Keratinocyte (primary cell): Measurements from ENCODE around the gene TMEM74B. TPM values are rescaled to one million over a fixed set of nuclear protein-coding genes. Genes with fewer than 3 reads are reported as not detected.

Experiments used
- DNase-seq: peaks from one replicate; pipeline ENCODE4 v3.0.0-alpha.2; 2011; ENCODE audit warnings: low read depth, missing footprints, low spot score
- FAIRE-seq: peaks from 2 replicates; lab custom pipeline; 2011; peaks lifted over from hg19 to GRCh38; lab: Jason Lieb, UNC
- H2AFZ ChIP-seq: 2 replicates; pipeline ENCODE4 v1.6.0; 2012; ENCODE audit warnings: low read length, control low read depth, inconsistent platforms; ENCODE audit not compliant: control insufficient read depth
- H3K27ac ChIP-seq: 2 replicates; pipeline ENCODE4 v1.5.1; 2011; ENCODE audit warnings: low read length; ENCODE audit not compliant: control insufficient read depth, insufficient read depth
- H3K27me3 ChIP-seq: 3 replicates; pipeline ENCODE4 v1.6.0; 2011; ENCODE audit warnings: low read length; ENCODE audit not compliant: control insufficient read depth, insufficient read depth; ENCODE audit errors: extremely low read depth
- H3K36me3 ChIP-seq, 2 experiments: 2 replicates in 1 of 2; 3 replicates in 1 of 2; pipeline ENCODE4 v1.5.1; 2011; ENCODE audit warnings: low read length in 2 of 2, mild to moderate bottlenecking in 1 of 2; ENCODE audit not compliant: control insufficient read depth in 2 of 2, insufficient read depth in 2 of 2; ENCODE audit errors: extremely low read depth in 1 of 2
- H3K4me1 ChIP-seq: 3 replicates; pipeline ENCODE4 v1.5.1; 2011; ENCODE audit warnings: low read length; ENCODE audit not compliant: control insufficient read depth, insufficient read depth; ENCODE audit errors: extremely low read depth
- H3K4me2 ChIP-seq: 3 replicates; pipeline ENCODE4 v1.6.0; 2011; ENCODE audit warnings: low read depth, low read length; ENCODE audit not compliant: control insufficient read depth, insufficient read depth; ENCODE audit errors: extremely low read depth
- H3K4me3 ChIP-seq, 3 experiments: fragments of 200-600 bp in 1 of 3; sonication (generic) in 1 of 3; 2 replicates in 2 of 3; 3 replicates in 1 of 3; pipeline ENCODE4 v1.5.1; 2011 to 2016; ENCODE audit warnings: low read length in 3 of 3, mild to moderate bottlenecking in 3 of 3, control low read depth in 2 of 3, inconsistent platforms in 1 of 3, low read depth in 1 of 3, mixed read lengths in 1 of 3, mixed run types in 1 of 3, moderate library complexity in 1 of 3; ENCODE audit not compliant: control insufficient read depth in 2 of 3, insufficient read depth in 2 of 3; ENCODE audit errors: extremely low read depth in 1 of 3
- H3K79me2 ChIP-seq: 2 replicates; pipeline ENCODE4 v1.6.0; 2012; ENCODE audit warnings: low read length; ENCODE audit not compliant: control insufficient read depth, insufficient read depth
- H3K9ac ChIP-seq: 3 replicates; pipeline ENCODE4 v1.6.0; 2011; ENCODE audit warnings: low read length; ENCODE audit not compliant: control insufficient read depth, insufficient read depth; ENCODE audit errors: extremely low read depth
- H3K9me1 ChIP-seq: 3 replicates; pipeline ENCODE4 v1.6.0; 2011; ENCODE audit warnings: low read length; ENCODE audit not compliant: control insufficient read depth, insufficient read depth; ENCODE audit errors: extremely low read depth
- H3K9me3 ChIP-seq: 2 replicates; pipeline ENCODE4 v1.5.1; 2012; ENCODE audit warnings: low read depth, low read length; ENCODE audit not compliant: control insufficient read depth
- H4K20me1 ChIP-seq: 3 replicates; pipeline ENCODE4 v1.6.0; 2011; ENCODE audit warnings: low read length; ENCODE audit not compliant: control insufficient read depth, insufficient read depth; ENCODE audit errors: extremely low read depth
- EZH2 ChIP-seq: IDR thresholded peaks from one replicate; pipeline ENCODE4 v1.6.1; 2012; ENCODE audit warnings: inconsistent platforms, mild to moderate bottlenecking, low read length, moderate library complexity
- dilution Hi-C: fragments of 300-500 bp; cut with MboI; formaldehyde crosslinking; loops from one replicate; pipeline ENCODE4 v1.7.0; 2020; ENCODE audit warnings: low sequenced_read_pairs; ENCODE audit not compliant: extremely low pct_ligation_motif_present
- polyA plus RNA-seq, 5 experiments: library from polyadenylated mRNA; depleted of rRNA in 3 of 5; stranded (reverse) in 3 of 5; stranded (forward) in 1 of 5; unstranded in 1 of 5; fragments of >200 nt; gene quantifications; 1 replicate in 1 of 5; 2 replicates in 3 of 5; 3 replicates in 1 of 5; pipeline versions ENCODE4 v1.2.1 to v1.2.3, GENCODE V29; 2011 to 2012; ENCODE audit warnings: missing spikeins in 2 of 5, low read depth in 1 of 5, low replicate concordance in 1 of 5
- TF ChIP-seq, protein P1 (sequence below), 3 experiments: IDR thresholded peaks in 1 of 3; conservative IDR thresholded peaks in 1 of 3; optimal IDR thresholded peaks in 1 of 3; 2 replicates in 2 of 3; 3 replicates in 1 of 3; pipeline versions ENCODE3 to v1.5.1; 2011; ENCODE audit warnings: low read length in 3 of 3, mild to moderate bottlenecking in 3 of 3, moderate library complexity in 2 of 3, control low read depth in 1 of 3, inconsistent platforms in 1 of 3; ENCODE audit not compliant: insufficient read depth in 2 of 3; ENCODE audit errors: extremely low read depth in 1 of 3

TMEM74B gene
- polyA plus RNA-seq, 1 donor (not counting 4 experiments of a cell fraction or from before 2014, with no cell fraction given): 0.58 TPM

GRCh38 chr20:1166948-1167720 lies 17.6 kb downstream of the TMEM74B start:
- Histone ChIP-seq H2AFZ (no peak overlapping the region), H4K20me1 (peaks cover 3% of the 10 kb centered on the region), H3K27ac (no peak overlapping the region), H3K4me1 (no peaks in the 10 kb centered on the region), H3K27me3 (no peaks in the 10 kb centered on the region), H3K9me1 (peaks cover 3% of the 10 kb centered on the region), H3K9me3 (no peaks in the 10 kb centered on the region), H3K9ac (no peak overlapping the region), H3K36me3 (peaks cover 34 to 41% of the 10 kb centered on the region in 2 experiments), H3K4me3 (no peak overlapping the region), H3K79me2 (no peaks in the 10 kb centered on the region), H3K4me2 (no peak overlapping the region)
- DNase-seq (no peak), FAIRE-seq (no peak)
- TF ChIP-seq, protein P1, sequence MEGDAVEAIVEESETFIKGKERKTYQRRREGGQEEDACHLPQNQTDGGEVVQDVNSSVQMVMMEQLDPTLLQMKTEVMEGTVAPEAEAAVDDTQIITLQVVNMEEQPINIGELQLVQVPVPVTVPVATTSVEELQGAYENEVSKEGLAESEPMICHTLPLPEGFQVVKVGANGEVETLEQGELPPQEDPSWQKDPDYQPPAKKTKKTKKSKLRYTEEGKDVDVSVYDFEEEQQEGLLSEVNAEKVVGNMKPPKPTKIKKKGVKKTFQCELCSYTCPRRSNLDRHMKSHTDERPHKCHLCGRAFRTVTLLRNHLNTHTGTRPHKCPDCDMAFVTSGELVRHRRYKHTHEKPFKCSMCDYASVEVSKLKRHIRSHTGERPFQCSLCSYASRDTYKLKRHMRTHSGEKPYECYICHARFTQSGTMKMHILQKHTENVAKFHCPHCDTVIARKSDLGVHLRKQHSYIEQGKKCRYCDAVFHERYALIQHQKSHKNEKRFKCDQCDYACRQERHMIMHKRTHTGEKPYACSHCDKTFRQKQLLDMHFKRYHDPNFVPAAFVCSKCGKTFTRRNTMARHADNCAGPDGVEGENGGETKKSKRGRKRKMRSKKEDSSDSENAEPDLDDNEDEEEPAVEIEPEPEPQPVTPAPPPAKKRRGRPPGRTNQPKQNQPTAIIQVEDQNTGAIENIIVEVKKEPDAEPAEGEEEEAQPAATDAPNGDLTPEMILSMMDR (optimal IDR thresholded peaks at IDR 0.05 in 1 of 3, IDR thresholded peaks at IDR 0.05 in 1 of 3, conservative IDR thresholded peaks at IDR 0.05 in 1 of 3; ENCODE audit: extremely low read depth in 1 of 3, insufficient read depth in 2 of 3, low read length in 3 of 3): no peak
- TF ChIP-seq EZH2: no peak
- dilution Hi-C loops: no loop called here

- no peak overlapping the region for H3K4me2 ChIP-seq
- no peak overlapping the region for H3K27ac ChIP-seq
- DNase-seq (no peak), FAIRE-seq (no peak)
- no peak overlapping the region for H2AFZ ChIP-seq
- H3K4me3 ChIP-seq: no peak overlapping the region
- no peaks in the 10 kb centered on the region for H3K27me3 ChIP-seq
- H3K9me1 ChIP-seq: no peaks in the 10 kb centered on the region
- no peak for TF ChIP-seq EZH2
- TF ChIP-seq, protein P1 (optimal IDR thresholded peaks at IDR 0.05 in 1 of 3, IDR thresholded peaks at IDR 0.05 in 1 of 3, conservative IDR thresholded peaks at IDR 0.05 in 1 of 3; ENCODE audit: extremely low read depth in 1 of 3, insufficient read depth in 2 of 3, low read length in 3 of 3): no peak
- H3K79me2 ChIP-seq: no peaks in the 10 kb centered on the region
- no peak overlapping the region for H3K9ac ChIP-seq
- dilution Hi-C loops: no loop called here
- no peaks in the 10 kb centered on the region for H3K9me3 ChIP-seq
- peaks cover 39 to 40% of the 10 kb centered on the region in 2 experiments for H3K36me3 ChIP-seq
- H3K4me1 ChIP-seq: no peaks in the 10 kb centered on the region
- H4K20me1 ChIP-seq: no peaks in the 10 kb centered on the region
Observed at GRCh38 chr20:1165941-1166340, 18.8 kb downstream of the TMEM74B start.
